ENCODE results near the gene MAST4.

Gene MAST4

GRCh38 chr5:66969963-66970362 lies 373.8 kb downstream of the MAST4 start:
- DNase-seq, result no peak

GRCh38 chr5:66972004-66972403 lies 375.8 kb downstream of the MAST4 start:
- DNase-seq, result no peak

DNA sequence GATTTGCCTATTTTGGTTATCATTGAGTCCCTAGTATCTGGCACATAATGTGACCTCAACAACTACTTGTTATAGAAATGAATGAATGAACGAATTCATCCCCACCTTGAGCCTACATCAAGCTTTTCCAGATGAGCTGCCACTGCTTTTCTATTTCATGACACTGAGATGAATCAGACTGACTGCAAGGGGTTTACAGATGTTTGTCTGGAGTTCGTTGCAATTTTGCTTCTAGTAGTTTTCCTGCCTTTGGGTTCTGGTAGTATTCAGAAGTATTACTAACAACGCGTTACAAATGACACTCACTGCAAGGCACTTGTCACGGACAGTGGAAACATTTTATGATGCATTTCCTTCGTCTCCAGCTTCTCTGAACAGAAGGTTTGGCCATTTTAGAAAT lies 378.1 kb downstream of the MAST4 start:
- no peak for DNase-seq

DNA sequence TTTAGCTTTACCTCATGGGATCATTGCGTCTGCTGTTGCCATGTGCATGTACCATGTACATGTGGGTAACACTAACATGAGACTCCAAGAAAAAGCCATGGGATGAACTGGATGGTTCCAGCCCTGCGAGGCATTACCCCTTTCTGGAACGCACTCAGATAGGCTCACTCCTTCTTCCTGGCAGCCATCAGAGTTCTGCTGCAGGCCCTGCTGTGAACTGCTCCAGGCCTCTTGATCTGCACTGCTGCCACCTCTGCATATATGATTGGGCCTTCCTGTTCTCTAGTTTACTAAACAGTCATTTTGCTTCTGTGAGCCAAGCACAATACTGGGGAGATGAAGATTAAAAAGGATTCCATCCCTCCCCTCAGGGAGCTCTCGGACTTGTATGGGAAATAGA lies 379.9 kb downstream of the MAST4 start:
- DNase-seq, result no peak

DNA sequence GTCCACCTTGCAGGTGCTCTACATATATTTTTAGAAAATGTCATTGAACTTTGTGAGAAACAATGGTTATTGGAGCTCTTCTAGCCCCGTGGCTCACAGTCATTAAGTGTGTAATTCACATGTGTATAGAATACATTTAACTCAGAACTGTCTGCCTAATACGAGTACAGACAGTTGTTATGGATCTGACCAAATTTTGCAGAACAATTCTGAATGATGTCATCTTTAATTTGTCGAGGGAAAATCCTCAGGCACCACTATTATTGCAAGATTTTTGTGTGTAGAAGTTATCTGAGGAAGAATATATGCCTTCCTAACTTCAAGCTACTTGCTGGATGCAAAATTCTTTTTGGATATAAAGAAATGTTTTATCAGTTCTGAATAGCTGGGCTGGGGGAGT lies 383.5 kb downstream of the MAST4 start:
- DNase-seq, result no peak

GRCh38 chr5:66981266-66982055 lies 385.3 kb downstream of the MAST4 start:
- DNase-seq, result no peak

DNA sequence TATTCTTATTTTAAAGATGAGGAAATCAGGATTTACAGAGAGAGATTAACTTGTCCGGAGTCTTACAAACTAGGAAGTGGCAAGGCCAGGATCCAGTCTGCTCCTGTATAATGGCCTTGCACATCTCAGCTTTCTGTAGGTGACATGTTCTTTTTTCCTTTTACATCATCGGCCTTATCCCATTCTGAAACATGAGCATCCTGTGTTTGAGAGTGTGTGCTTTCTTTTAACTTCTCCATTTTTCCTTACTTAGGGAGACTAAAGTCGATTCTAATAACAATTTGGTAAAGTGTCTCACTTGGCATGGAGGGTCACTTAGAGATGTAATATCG lies 385.8 kb downstream of the MAST4 start:
- DNase-seq, result no peak

GRCh38 chr5:66982470-66982869 lies 386.3 kb downstream of the MAST4 start:
- DNase-seq, result no peak

DNA sequence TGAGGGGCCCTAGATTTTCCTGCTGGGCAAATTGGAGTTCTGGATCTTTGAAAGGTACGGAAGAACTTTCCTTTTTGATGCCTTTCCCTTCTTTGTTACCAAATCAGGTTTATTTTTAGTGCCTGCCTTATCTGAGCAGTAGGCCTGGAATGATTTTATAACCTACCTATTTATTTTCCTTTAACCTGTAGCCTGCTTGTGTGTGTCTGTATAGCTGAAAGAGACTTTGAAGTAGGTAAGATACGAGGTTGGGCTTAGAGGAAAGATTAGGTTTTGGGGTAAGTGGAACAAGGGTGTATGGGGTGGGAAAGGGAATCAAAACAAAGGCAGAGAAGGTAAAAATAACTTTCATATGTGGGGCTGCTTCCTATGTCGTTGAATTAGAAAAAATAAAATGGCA lies 389.2 kb downstream of the MAST4 start:
- no peak for DNase-seq

DNA sequence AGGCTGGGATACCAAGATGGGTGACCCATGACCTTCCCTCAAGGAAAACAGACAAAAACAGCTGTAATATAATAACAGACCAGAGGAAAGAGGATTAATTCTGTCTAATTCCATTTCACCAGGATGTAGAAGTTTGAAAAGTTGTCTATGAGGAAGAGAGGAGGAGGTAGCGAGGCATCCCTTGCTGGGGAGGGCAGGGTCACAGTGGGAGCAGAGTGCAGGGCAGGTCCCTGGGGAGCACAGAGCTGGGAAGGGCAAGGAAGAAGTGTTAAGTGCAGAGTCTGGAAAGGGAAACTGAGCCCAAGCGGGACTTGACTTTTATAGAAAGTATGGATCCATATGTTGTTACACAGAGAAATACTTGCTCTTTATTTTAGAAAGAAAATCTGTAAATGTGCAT lies 389.8 kb downstream of the MAST4 start:
- no peak for DNase-seq

DNA sequence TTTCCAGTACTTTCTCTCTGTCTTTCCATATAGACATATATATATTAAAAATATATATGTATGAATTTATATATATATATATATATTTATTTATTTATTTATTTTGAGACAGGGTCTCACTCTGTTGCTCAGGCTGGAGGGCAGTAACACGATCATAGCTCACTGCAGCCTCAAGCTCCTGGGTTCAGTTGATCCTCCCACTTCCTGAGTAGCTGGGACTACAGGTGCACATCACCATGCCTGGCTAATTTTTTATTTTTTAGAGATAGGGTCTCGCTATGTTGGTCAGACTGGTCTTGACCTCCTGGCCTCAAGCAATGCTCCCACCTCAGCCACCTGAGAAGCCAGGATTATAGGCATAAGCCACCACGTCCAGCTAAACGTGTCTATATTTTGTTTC lies 390.3 kb downstream of the MAST4 start:
- no peak for DNase-seq

DNA sequence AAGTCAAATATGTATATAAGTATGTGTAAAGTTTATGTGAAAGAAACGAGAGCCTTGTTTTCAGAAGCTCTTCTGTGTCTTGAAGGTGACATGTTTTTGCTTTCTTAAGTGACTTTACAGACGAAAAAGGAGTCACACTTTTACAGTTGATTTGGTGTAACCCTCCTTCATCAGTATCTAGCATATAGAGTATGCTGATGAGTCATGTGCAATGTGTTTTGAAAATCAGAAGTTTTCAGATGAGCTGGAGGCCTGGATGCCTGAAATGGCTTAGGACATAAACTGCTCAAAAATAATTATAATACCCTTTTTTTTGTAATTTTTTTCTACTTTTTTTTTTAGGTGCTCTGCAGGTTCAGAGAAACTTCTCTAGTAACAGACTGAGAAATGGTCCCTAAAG lies 390.9 kb downstream of the MAST4 start:
- DNase-seq, result no peak

- no peak for DNase-seq
Measured at GRCh38 chr5:66987540-66987939, 391.3 kb downstream of the MAST4 start.

GRCh38 chr5:66987949-66988838 lies 392.0 kb downstream of the MAST4 start:
- no peak for DNase-seq

GRCh38 chr5:66989286-66989685 lies 393.1 kb downstream of the MAST4 start:
- DNase-seq, result no peak

DNA sequence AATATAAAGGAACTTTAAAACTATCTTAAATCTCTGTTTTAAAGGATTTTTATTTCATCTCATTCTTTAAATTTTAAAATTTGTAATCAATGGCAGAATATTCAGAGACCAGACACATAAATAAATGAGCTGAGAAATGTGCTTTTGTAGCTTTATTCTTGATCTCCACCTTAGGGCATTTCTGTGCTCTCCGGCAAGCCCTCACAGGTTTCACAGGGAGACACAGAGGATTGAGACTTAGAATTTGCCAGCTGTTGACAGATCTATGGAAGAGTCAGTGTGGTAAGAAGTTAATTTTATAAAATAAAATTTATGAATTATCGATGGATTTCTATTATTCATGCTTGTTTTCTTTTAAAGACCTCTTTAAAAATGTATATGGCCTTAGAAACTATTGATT lies 393.6 kb downstream of the MAST4 start:
- no peak for DNase-seq

DNA sequence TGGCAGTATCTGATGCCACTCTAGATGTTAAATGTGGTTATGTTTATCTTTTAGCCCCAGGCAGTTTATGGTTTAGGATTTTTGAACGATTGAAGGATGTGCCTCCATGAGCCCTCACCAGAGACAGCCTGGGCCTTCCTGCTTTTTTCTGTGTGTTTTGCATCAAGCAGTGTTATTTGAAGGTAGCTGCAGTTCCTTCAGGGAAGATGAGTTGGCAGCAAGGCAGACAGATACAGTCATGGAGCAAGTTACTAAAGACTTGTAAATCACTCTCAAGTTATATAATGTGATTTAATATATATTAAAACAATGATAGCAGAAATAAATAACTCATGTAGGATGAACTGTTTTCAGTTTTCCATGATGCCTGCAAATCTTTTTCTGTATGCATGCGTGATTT lies 395.6 kb downstream of the MAST4 start:
- DNase-seq, result no peak

DNA sequence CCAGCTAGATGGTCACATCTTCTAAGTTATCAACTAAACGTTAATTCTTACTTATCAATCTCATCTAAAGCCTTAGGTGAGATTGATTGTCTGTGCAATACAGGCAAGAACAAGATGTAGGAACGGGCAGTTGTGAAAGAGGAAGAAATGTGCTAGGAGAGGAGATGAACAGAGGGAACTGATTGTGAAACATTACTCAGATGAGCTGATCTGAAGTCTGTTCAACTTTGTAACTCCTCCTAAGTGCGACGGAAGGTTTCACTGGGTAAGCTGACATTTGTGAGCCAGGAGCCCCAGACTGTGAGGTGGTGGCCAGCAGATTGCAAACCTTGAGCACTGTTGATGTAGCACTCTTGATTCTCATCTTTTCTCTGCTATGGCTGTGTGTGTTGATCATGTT lies 396.4 kb downstream of the MAST4 start:
- no peak for DNase-seq

GRCh38 chr5:66993448-66993847 lies 397.3 kb downstream of the MAST4 start:
- DNase-seq, result no peak

- no peak for DNase-seq
Measured at GRCh38 chr5:66993882-66994281, 397.7 kb downstream of the MAST4 start.

GRCh38 chr5:66994790-66995189 lies 398.6 kb downstream of the MAST4 start:
- DNase-seq, result no peak

- no peak for DNase-seq
Measured at GRCh38 chr5:67000794-67001475, 404.7 kb downstream of the MAST4 start.

DNA sequence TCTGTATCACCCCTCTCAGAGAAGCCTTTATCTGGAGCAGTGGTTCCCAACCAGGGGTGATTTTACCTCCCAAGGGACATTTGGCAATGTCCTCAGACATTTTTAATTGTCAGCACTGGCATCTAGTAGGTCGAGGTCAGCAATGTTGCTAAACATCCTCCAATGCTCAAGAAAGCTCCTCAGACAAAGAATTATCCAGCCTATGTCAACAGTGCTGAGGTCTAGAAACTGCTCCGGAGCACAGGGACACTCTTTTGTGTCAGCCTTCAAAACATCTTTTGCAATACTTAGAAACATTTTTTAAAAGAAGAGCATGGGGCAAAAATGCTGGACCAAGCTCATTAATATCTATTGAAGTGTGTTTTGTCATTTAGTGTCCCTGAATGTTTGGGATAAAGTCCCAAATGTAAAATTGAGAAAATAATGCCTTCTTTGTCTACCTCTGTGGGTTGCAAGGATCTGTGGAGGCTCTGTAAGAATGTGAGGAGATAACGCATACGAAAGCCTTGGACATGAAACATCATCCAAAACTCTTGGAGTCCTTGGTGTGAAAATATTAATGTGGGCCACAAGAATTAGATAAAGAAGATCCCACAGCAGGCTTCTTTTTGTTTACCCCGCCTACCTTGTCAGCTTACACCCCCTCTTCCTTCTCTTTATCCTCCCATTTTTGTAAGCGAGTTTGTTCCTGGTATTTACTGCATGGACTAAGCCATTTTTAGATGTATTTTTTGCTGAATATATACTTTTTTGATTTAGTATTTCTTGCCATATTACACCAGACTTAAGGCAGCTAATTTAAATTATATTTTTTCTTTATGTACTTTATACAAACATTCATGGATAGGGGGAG lies 406.9 kb downstream of the MAST4 start:
- DNase-seq, result no peak
